Left ventricle myocardium inferior (tissue), 1 donor: ENCODE results near the gene PLA2G5. TPM values are rescaled to one million over a fixed set of nuclear protein-coding genes. Genes with fewer than 3 reads are reported as not detected.

ENCODE experiments used
- DNase-seq: peaks from one replicate; pipeline ENCODE4 v3.0.0-alpha.2; 2020
- H3K27ac ChIP-seq: fragments of 200-600 bp; replicated peaks from 2 replicates; pipeline ENCODE4 v1.8.0; 2021
- H3K27me3 ChIP-seq: fragments of 200-600 bp; 2 replicates; pipeline ENCODE4 v1.8.0; 2021; ENCODE audit warnings: low read depth
- H3K36me3 ChIP-seq: fragments of 200-600 bp; 2 replicates; pipeline ENCODE4 v1.8.0; 2021
- H3K4me1 ChIP-seq: fragments of 200-600 bp; 2 replicates; pipeline ENCODE4 v1.8.0; 2021
- H3K4me3 ChIP-seq: fragments of 200-600 bp; 2 replicates; pipeline ENCODE4 v1.8.0; 2021; ENCODE audit warnings: mild to moderate bottlenecking, moderate library complexity
- H3K9me3 ChIP-seq: fragments of 200-600 bp; replicated peaks from 2 replicates; pipeline ENCODE4 v1.8.0; 2021
- intact Hi-C: fragments of 100-400 bp; cut with micrococcal nuclease; formaldehyde crosslinking; loops from one replicate; pipeline ENCODE4 v1.11.0; 2022
- total RNA-seq: library from RNA; stranded (reverse); fragmentation: NEBNext Ultra II Directional; extraction: Animal tissue kit (Norgen Biotek cat#: 25700); gene quantifications from one replicate; pipeline ENCODE4 v1.2.1, GENCODE V29; 2021
- TF ChIP-seq, protein P1 (sequence below): fragments of 200-600 bp; IDR thresholded peaks from 2 replicates; pipeline ENCODE4 v1.8.0; 2021; ENCODE audit warnings: antibody characterized with exemption, mild to moderate bottlenecking, borderline replicate concordance
- donor health status: DM: no; HTN: yes; CAD: no; lungs with severe emphysema.

Gene PLA2G5
- total RNA-seq, 1 donor from 2014 or later = 51.4 TPM

DNA sequence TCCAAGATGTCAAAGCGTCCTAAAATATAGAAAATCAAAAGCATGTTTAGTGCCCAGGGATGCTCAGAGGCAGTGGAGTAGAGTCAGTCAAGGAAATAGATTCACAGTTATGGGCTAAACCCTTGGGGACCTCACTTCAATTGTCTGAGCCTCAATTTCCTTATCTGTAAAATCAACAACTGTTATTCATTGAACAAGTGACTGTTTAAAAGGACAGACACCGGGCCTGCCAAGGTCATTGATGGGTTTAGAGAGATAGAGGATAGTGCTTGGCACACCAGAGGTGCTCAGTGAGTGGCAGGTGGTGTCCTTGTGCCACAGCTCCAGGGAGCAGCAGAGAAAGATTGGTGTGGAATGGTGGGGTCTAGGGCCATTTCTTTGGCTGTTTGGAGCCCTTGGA, 12.8 kb downstream of the PLA2G5 start:
- Histone ChIP-seq H3K9me3 (no peaks in the 10 kb centered on the region), H3K27ac (peak overlapping the region; percentile 64), H3K27me3 (no peaks in the 10 kb centered on the region), H3K4me3 (no peak overlapping the region), H3K36me3 (peaks cover 40% of the 10 kb centered on the region), H3K4me1 (peaks cover 77% of the 10 kb centered on the region)
- intact Hi-C loops = no loop called here
- DNase-seq = no peak
- TF ChIP-seq, protein P1, sequence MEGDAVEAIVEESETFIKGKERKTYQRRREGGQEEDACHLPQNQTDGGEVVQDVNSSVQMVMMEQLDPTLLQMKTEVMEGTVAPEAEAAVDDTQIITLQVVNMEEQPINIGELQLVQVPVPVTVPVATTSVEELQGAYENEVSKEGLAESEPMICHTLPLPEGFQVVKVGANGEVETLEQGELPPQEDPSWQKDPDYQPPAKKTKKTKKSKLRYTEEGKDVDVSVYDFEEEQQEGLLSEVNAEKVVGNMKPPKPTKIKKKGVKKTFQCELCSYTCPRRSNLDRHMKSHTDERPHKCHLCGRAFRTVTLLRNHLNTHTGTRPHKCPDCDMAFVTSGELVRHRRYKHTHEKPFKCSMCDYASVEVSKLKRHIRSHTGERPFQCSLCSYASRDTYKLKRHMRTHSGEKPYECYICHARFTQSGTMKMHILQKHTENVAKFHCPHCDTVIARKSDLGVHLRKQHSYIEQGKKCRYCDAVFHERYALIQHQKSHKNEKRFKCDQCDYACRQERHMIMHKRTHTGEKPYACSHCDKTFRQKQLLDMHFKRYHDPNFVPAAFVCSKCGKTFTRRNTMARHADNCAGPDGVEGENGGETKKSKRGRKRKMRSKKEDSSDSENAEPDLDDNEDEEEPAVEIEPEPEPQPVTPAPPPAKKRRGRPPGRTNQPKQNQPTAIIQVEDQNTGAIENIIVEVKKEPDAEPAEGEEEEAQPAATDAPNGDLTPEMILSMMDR = no peak

DNA sequence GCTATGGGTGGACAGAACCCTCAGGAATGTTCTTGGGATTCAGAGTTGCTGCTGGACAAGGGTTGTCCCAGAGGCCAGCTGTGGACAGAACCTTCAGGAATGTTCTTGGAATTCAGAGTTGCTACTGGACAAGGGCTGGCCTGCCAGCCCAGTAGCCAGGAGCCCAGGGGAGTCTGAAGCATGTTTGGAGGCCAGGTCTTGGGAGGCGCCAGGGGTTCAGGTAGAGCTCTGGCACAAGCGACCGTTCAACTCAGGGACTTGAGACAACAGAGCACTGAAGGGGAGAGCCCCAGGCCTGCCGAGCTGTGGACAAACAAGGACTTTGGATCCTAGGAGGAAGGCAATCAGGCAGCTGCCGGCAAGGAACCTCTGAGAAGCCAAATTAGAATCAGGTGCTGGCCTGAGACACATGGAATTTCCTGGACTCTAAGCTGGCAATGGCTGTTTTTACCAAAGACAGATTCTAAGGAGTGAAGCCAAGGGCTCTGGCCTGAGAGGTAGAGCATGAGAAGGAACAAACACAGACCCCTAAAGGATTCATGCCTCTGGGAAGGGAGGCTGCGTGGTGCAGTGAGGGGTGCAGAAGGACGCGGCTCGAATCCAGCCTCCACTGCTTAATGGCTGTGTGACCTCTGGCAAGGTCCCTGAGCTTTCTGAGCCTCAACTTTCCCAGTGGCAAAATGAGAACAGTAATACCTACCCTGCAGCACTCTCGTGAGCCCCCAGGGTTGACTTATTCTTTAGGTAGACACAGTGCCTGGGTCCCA, 13.4 kb downstream of the PLA2G5 start:
- Histone ChIP-seq H3K9me3 (no peaks in the 10 kb centered on the region), H3K4me3 (no peak overlapping the region), H3K36me3 (peaks cover 45% of the 10 kb centered on the region), H3K27ac (peak overlapping the region; percentile 64), H3K4me1 (peaks cover 74% of the 10 kb centered on the region), H3K27me3 (no peaks in the 10 kb centered on the region)
- TF ChIP-seq, protein P1 = no peak
- intact Hi-C loops = no loop called here
- DNase-seq = peak; percentile 39

DNA sequence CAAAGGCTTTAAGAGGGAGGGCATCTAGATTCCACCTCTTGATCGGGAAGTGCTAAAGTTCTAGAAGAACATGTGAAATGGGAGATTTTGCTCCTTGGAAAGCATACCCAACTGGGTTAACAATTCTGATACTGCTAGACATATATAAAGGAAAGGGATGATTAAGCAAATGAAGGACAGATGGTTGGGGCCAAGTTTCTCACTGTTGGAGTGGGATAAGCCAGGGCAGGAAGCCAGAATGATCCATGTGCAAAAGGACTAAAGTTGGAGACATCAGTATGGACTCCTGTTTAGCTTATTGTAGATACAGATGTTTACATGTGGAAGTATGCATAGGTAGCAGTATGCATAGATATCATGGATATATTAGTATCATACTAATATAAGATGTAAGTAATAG, 16.8 kb downstream of the PLA2G5 start:
- DNase-seq = no peak
- H3K27ac ChIP-seq = peak overlapping the region; percentile 36
- H3K27me3 ChIP-seq = no peaks in the 10 kb centered on the region
- peaks cover 46% of the 10 kb centered on the region for H3K4me1 ChIP-seq
- no peaks in the 10 kb centered on the region for H3K9me3 ChIP-seq
- TF ChIP-seq, protein P1 = no peak
- intact Hi-C loops = no loop called here
- H3K36me3 ChIP-seq = peaks cover 77% of the 10 kb centered on the region
- no peak overlapping the region for H3K4me3 ChIP-seq

DNA sequence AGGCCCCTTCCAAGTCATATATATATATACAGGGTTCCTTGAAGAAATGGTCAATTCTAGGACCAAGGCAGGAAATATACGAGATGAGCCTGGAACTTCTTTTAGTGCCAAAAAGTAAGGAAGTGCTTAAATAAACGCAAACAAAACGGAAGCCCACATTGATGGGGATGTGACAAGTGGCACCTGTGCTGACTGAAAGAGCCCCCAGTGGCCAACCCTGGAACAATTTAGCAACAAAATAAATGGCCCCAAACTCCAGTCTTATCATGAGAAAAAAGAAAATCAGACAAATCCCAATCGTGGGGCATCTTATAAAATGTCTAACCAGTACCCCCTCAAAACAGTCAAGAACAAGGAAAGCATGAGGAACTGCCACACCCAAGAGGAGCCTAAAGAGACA, 17.7 kb downstream of the PLA2G5 start:
- no peaks in the 10 kb centered on the region for H3K27me3 ChIP-seq
- DNase-seq = no peak
- peaks cover 38% of the 10 kb centered on the region for H3K4me1 ChIP-seq
- H3K9me3 ChIP-seq = no peaks in the 10 kb centered on the region
- H3K4me3 ChIP-seq = no peak overlapping the region
- TF ChIP-seq, protein P1 = peak; percentile 36
- peaks cover 77% of the 10 kb centered on the region for H3K36me3 ChIP-seq
- intact Hi-C loops = no loop called here
- no peak overlapping the region for H3K27ac ChIP-seq

DNA sequence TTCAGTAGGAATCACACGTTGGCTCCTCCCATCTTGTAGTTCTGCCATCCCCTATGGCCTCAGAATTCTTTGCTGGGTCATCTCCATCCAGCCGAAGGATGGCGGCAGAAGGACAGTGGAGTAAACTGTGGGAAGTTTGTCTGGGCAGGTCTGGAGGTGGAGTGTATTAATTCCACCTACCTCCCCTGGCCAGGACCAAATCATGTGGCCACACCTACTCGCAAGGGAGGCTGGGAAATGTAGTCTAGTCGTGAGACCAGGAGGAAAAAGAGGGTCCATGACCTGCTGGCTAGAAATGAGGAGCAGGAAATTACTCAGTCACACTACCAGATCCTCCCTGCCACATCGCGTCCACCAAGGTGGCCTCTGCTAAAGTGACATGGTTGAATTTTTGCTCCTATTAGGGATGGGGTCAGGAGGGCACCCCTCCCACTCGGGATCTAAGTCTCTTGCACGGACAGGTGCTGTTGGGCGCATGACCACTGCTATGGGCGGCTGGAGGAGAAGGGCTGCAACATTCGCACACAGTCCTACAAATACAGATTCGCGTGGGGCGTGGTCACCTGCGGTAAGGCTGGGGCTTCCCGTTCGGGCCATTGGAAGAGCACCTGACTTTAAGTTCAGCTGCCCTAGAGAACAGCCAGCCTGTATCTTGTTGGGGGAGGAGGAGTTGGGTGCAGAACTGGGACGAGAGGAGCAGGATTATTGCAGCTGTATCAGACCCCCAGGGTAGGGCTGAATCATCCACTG, 19.5 kb downstream of the PLA2G5 start:
- Histone ChIP-seq H3K4me3 (no peak overlapping the region), H3K27me3 (no peaks in the 10 kb centered on the region), H3K9me3 (no peaks in the 10 kb centered on the region), H3K27ac (peak overlapping the region; percentile 47), H3K4me1 (peaks cover 26% of the 10 kb centered on the region), H3K36me3 (peaks cover 71% of the 10 kb centered on the region)
- TF ChIP-seq, protein P1 = no peak
- intact Hi-C loops = loop anchor here (10.0 kb wide), 1 partner anchor 115 kb away; the partner anchor contains the start of gene PLA2G2A
- DNase-seq = no peak
